ENCODE results near the gene AATF.

DNA sequence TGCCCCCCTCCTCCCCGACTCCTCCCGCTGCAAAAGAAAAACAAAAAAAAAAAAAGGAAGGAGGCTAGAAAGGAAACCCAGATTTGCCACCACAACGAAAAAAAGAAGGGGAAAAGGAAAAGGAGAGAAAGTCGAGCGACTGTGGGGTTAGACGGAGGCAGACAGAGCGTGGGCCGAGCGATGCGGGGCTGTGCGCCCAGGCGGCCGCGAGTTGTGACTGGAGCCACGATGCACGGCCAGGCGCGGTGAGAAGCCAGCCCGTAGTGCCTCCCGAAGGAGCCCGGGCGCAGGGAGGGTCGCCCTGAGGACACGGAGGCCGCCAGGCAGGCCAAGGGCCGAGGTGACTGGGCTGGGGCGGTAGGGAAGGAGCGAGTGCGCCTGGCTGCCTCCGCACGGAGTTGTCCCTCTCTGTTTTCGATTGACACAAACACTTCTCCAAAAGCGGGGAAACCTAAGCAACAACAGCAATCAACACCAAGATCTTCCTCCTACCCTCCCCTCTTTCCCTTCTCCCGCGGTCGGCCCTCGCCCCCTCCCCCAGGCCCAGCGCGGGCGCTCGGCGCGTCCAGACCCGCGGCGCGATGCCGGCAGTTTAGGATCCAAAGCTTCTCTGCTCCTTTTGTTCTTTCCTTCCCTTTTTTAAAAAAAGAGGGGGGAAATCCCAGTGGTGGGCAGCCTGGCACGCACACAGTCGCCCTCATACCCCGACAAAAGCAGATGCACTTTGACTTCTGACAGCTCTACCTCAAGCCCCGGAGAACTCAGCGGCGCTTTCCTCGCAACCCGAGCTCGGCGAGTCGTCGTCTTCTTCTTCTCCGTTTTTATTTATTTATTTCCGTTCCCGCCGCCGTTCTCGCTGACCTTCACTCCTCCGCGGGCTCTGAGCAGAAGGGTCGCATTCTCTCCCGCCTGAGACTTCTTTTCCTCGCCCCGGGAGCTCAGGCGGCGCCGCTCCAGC lies 11.5 kb upstream of the AATF start, which contains the start of gene LHX1:
- TF ChIP-seq CTCF (conservative IDR thresholded peaks at IDR 0.05) (no peak), ZFX (IDR thresholded peaks at IDR 0.05) (no peak)

Data from C4-2B (cell line).